ENCODE results near the gene ARL4D. TPM values are rescaled to one million over a fixed set of nuclear protein-coding genes. Genes with fewer than 3 reads are reported as not detected.

The ARL4D gene
- total and polyA plus RNA-seq, 2 donors (not counting 3 experiments of a cell fraction or from before 2014, with no cell fraction given), result 3.8 to 4.1 TPM

GRCh38 chr17:43438626-43439025 is 39.8 kb downstream of the ARL4D start:
- ChIA-PET POLR2A (interaction anchor here (0.8 kb wide), 1 partner anchor 228 kb away, joined by 3 read pairs; no protein-coding TSS in a partner anchor), CTCF (interaction anchor here (0.7 to 1.0 kb wide), 2 partner anchors 22 to 27 kb away, joined by 3 read pairs; no protein-coding TSS in a partner anchor)
- H2AFZ ChIP-seq (ENCODE audit: low read depth, low read length), result no peak overlapping the region
- H3K79me2 ChIP-seq (ENCODE audit: control insufficient read depth, insufficient read depth, low read length), result no peaks in the 10 kb centered on the region
- H3K9me3 ChIP-seq (replicated peaks; ENCODE audit: control insufficient read depth, insufficient read depth, low read length), result no peaks in the 10 kb centered on the region
- no peak for FAIRE-seq
- H3K4me1 ChIP-seq (ENCODE audit: control insufficient read depth, extremely low read depth, insufficient read depth, low read length), result no peaks in the 10 kb centered on the region
- no peaks in the 10 kb centered on the region for H3K9me1 ChIP-seq (replicated peaks; ENCODE audit: control insufficient read depth, extremely low read depth, insufficient read depth, low read length)
- no peak overlapping the region for H3K4me2 ChIP-seq (ENCODE audit: insufficient read depth, low read length)
- DNase-seq (ENCODE audit: low read depth, low spot score), result no peak
- no peaks in the 10 kb centered on the region for H3K36me3 ChIP-seq (ENCODE audit: control insufficient read depth in 2 of 2, extremely low read depth in 1 of 2, insufficient read depth in 2 of 2, low read length in 2 of 2)
- dilution Hi-C loops (cut with MboI; ENCODE audit: extremely low pct_ligation_motif_present, low sequenced_read_pairs), result no loop called here
- TF ChIP-seq JUN (IDR thresholded peaks at IDR 0.05; ENCODE audit: borderline replicate concordance, insufficient read depth, insufficient read length, low read depth), result no peak
- TF ChIP-seq CTCF (IDR thresholded peaks at IDR 0.05; ENCODE audit: extremely low read depth in 1 of 2, insufficient read depth in 1 of 2, low read depth in 1 of 2, low read length in 2 of 2), result no peak
- no peak for TF ChIP-seq MYC (IDR thresholded peaks at IDR 0.05; ENCODE audit: low read depth, low read length)
- no peak for TF ChIP-seq POLR2AphosphoS5 (IDR thresholded peaks at IDR 0.05; ENCODE audit: insufficient read depth, low read depth, low read length)
- no peak for TF ChIP-seq FOS (IDR thresholded peaks at IDR 0.05; ENCODE audit: borderline replicate concordance, insufficient read depth, low read length)
- TF ChIP-seq MAX (IDR thresholded peaks at IDR 0.05; ENCODE audit: insufficient read depth, insufficient read length), result no peak
- no peak for TF ChIP-seq POLR2A (IDR thresholded peaks at IDR 0.05; ENCODE audit: low read depth, low read length)
- no peak for TF ChIP-seq EZH2 (IDR thresholded peaks at IDR 0.05; ENCODE audit: borderline replicate concordance, low read depth, low read length, severe bottlenecking)
- no peak for TF ChIP-seq GATA2 (IDR thresholded peaks at IDR 0.05; ENCODE audit: insufficient read depth, insufficient read length, low read depth, low read length)
- peaks cover 0 to 2% of the 10 kb centered on the region in 2 experiments for H3K27me3 ChIP-seq (ENCODE audit: control insufficient read depth in 2 of 2, insufficient read depth in 2 of 2, low read length in 2 of 2)
- intact Hi-C loops (cut with micrococcal nuclease), result no loop called here
- no peak overlapping the region for H3K4me3 ChIP-seq (replicated peaks in 1 of 3; ENCODE audit: insufficient read depth in 1 of 3, low read depth in 1 of 3, low read length in 3 of 3)
- H4K20me1 ChIP-seq (replicated peaks; ENCODE audit: control insufficient read depth, extremely low read depth, insufficient read depth, low read length), result no peaks in the 10 kb centered on the region
- no peak overlapping the region for H3K9ac ChIP-seq (replicated peaks; ENCODE audit: extremely low read depth, insufficient read depth, low read length)
- no TSS peak for BruUV-seq (replicated peaks)
- no peak overlapping the region for H3K27ac ChIP-seq (ENCODE audit: insufficient read depth, low read depth, low read length)

Data from endothelial cell of umbilical vein (primary cell).